HepG2 (cell line): ENCODE data around the gene TACC3. TPM values are rescaled to one million over a fixed set of nuclear protein-coding genes. Genes with fewer than 3 reads are reported as not detected.
A peak's percentile ranks its signal among the peaks of the same experiment; 100 is the strongest.

ENCODE experiments used
- AKAP8 ChIP-seq: sonication (generic); formaldehyde crosslinking; IDR thresholded peaks from 2 replicates; pipeline ENCODE4 v1.5.1; 2020; ENCODE audit warnings: mild to moderate bottlenecking, missing genetic modification reagents
- CREB1 ChIP-seq, 2 experiments: fragments of 450-650 bp in 1 of 2; IDR thresholded peaks; 2 replicates each; pipeline ENCODE4 v1.6.1; 2016 to 2017; ENCODE audit warnings: control low read depth in 1 of 2, mild to moderate bottlenecking in 1 of 2, missing compliant biosample characterization in 1 of 2, missing genetic modification characterization in 1 of 2
- CREBL2 ChIP-seq: sonication (generic); formaldehyde crosslinking; IDR thresholded peaks from 2 replicates; pipeline ENCODE4 v1.8.1; 2023; ENCODE audit warnings: missing genetic modification reagents, mild to moderate bottlenecking, borderline replicate concordance
- DMAP1 ChIP-seq: IDR thresholded peaks from 2 replicates; pipeline ENCODE4 v1.6.1; 2016
- GATAD1 ChIP-seq: IDR thresholded peaks from 2 replicates; pipeline ENCODE4 v1.6.1; 2016; ENCODE audit warnings: missing genetic modification reagents, missing compliant biosample characterization
- GMEB2 ChIP-seq: IDR thresholded peaks from 2 replicates; pipeline ENCODE4 v1.6.1; 2016; ENCODE audit warnings: missing biosample characterization, missing genetic modification reagents, low read depth
- KLF11 ChIP-seq: IDR thresholded peaks from 2 replicates; pipeline ENCODE4 v1.6.1; 2016; ENCODE audit warnings: missing compliant biosample characterization
- KLF15 ChIP-seq: sonication (generic); formaldehyde crosslinking; IDR thresholded peaks from 2 replicates; pipeline ENCODE4 v1.8.1; 2023; ENCODE audit warnings: borderline replicate concordance, mild to moderate bottlenecking, inconsistent platforms, missing genetic modification reagents, mixed read lengths
- KLF9 ChIP-seq: IDR thresholded peaks from 2 replicates; pipeline ENCODE4 v1.6.1; 2016; ENCODE audit warnings: low read depth
- MAZ ChIP-seq, 2 experiments: sonication (generic) in 1 of 2; formaldehyde crosslinking in 1 of 2; IDR thresholded peaks; 2 replicates each; pipeline versions ENCODE4 v1.5.0 to v1.6.1; 2012 to 2020; ENCODE audit warnings: low read depth in 2 of 2, mild to moderate bottlenecking in 2 of 2, borderline replicate concordance in 1 of 2, improper control_type of control experiment in 1 of 2, low read length in 1 of 2, missing genetic modification reagents in 1 of 2, moderate library complexity in 1 of 2
- NAIF1 ChIP-seq: sonication (generic); formaldehyde crosslinking; IDR thresholded peaks from 2 replicates; pipeline ENCODE4 v1.5.0; 2020; ENCODE audit warnings: mild to moderate bottlenecking, missing genetic modification reagents, borderline replicate concordance
- NFYC ChIP-seq: IDR thresholded peaks from 2 replicates; pipeline ENCODE4 v1.6.1; 2016; ENCODE audit warnings: missing genetic modification reagents, missing compliant biosample characterization
- NKX3-1 ChIP-seq: sonication (generic); formaldehyde crosslinking; IDR thresholded peaks from 2 replicates; pipeline ENCODE4 v1.5.0; 2020; ENCODE audit warnings: missing genetic modification reagents
- NR0B2 ChIP-seq: sonication (generic); formaldehyde crosslinking; IDR thresholded peaks from 2 replicates; pipeline ENCODE4 v1.4.0; 2020; ENCODE audit warnings: mild to moderate bottlenecking, missing genetic modification reagents
- PBX3 ChIP-seq: sonication (generic); formaldehyde crosslinking; IDR thresholded peaks from 2 replicates; pipeline ENCODE4 v1.8.1; 2023; ENCODE audit warnings: missing genetic modification reagents, inconsistent platforms, borderline replicate concordance
- RBM39 ChIP-seq: fragments of 200-400 bp; formaldehyde crosslinking; IDR thresholded peaks from one replicate; pipeline ENCODE4 v1.6.1; 2018; ENCODE audit warnings: antibody characterized with exemption, mild to moderate bottlenecking, low read depth, low read length; ENCODE audit not compliant: poor library complexity, severe bottlenecking
- SIN3B ChIP-seq: fragments of 150-350 bp; IDR thresholded peaks from 2 replicates; pipeline ENCODE4 v1.6.1; 2014; ENCODE audit warnings: low read length
- TEAD2 ChIP-seq: sonication (generic); formaldehyde crosslinking; IDR thresholded peaks from 2 replicates; pipeline ENCODE4 v1.9.0; 2021; ENCODE audit warnings: missing genetic modification reagents
- TERF1 ChIP-seq: sonication (generic); formaldehyde crosslinking; IDR thresholded peaks from 2 replicates; pipeline ENCODE4 v1.8.0; 2022; ENCODE audit warnings: mild to moderate bottlenecking, missing genetic modification reagents, moderate library complexity
- ZFX ChIP-seq: sonication (generic); formaldehyde crosslinking; IDR thresholded peaks from 2 replicates; pipeline ENCODE4 v1.4.0; 2020; ENCODE audit warnings: mild to moderate bottlenecking, low read depth, missing genetic modification reagents, moderate library complexity
- ZFYVE20 ChIP-seq: sonication (generic); formaldehyde crosslinking; IDR thresholded peaks from 2 replicates; pipeline ENCODE4 v1.8.0; 2023; ENCODE audit warnings: low read depth, mild to moderate bottlenecking, moderate library complexity, missing genetic modification reagents, borderline replicate concordance
- ZNF232 ChIP-seq: sonication (generic); formaldehyde crosslinking; IDR thresholded peaks from 2 replicates; pipeline ENCODE4 v1.4.0; 2020; ENCODE audit warnings: missing genetic modification reagents, borderline replicate concordance
- ZNF331 ChIP-seq: sonication (generic); formaldehyde crosslinking; IDR thresholded peaks from 2 replicates; pipeline ENCODE4 v1.4.0; 2020; ENCODE audit warnings: missing genetic modification reagents
- ZNF343 ChIP-seq: sonication (generic); formaldehyde crosslinking; IDR thresholded peaks from 2 replicates; pipeline ENCODE4 v1.4.0; 2020; ENCODE audit warnings: mild to moderate bottlenecking, missing genetic modification reagents
- ZNF619 ChIP-seq: sonication (generic); formaldehyde crosslinking; IDR thresholded peaks from 2 replicates; pipeline ENCODE4 v1.4.0; 2020; ENCODE audit warnings: mild to moderate bottlenecking, missing genetic modification reagents
- ZNF749 ChIP-seq: sonication (generic); formaldehyde crosslinking; IDR thresholded peaks from 2 replicates; pipeline ENCODE4 v1.8.0; 2022; ENCODE audit warnings: mild to moderate bottlenecking, missing genetic modification reagents, moderate library complexity, borderline replicate concordance
- ZNF776 ChIP-seq: sonication (generic); formaldehyde crosslinking; IDR thresholded peaks from 2 replicates; pipeline ENCODE4 v1.4.0; 2020; ENCODE audit warnings: mild to moderate bottlenecking, missing genetic modification reagents
- ZNF850 ChIP-seq: sonication (generic); formaldehyde crosslinking; conservative IDR thresholded peaks from 2 replicates; pipeline ENCODE4 v1.9.0; 2021; ENCODE audit warnings: mild to moderate bottlenecking, missing genetic modification reagents
- polyA plus RNA-seq, 8 experiments: library from polyadenylated mRNA; depleted of rRNA in 3 of 8; stranded (reverse) in 7 of 8; unstranded in 1 of 8; fragments of >200 nt; fragmentation: Illumina TruSeq in 4 of 8; extraction: Trizol in 4 of 8; gene quantifications; 2 replicates each; pipeline versions ENCODE4 v1.2.1 to v1.2.3, GENCODE V29; 2011 to 2016; ENCODE audit warnings: low read depth in 4 of 8, missing spikeins in 1 of 8, mixed read lengths in 1 of 8; ENCODE audit not compliant: insufficient read depth in 1 of 8
- total RNA-seq, 5 experiments: library from RNA; depleted of rRNA; stranded (reverse); fragments of >200 nt; fragmentation: Illumina TruSeq; extraction: Trizol; gene quantifications; 2 replicates each; pipeline ENCODE4 v1.2.3, GENCODE V29; 2016; ENCODE audit warnings: low read depth in 1 of 5

The TACC3 gene
- total and polyA plus RNA-seq, 2 of the 13 experiments (the other 11 are each of a cell fraction or from before 2014, with no cell fraction given), result 20.3 to 21.2 TPM

GRCh38 chr4:1759818-1760223, 38.5 kb downstream of the TACC3 start (continued):
- TF ChIP-seq NR0B2 (CRISPR knock-in tag) (peak; percentile 42; the same call in 1 of the 2 replicates), ZNF232 (CRISPR knock-in tag) (no peak), GMEB2 (CRISPR knock-in tag) (no peak), CREBL2 (no peak), KLF11 (CRISPR knock-in tag) (no peak), TEAD2 (CRISPR knock-in tag) (no peak), GATAD1 (CRISPR knock-in tag) (no peak), MAZ (IDR thresholded peaks at IDR 0.05; ENCODE audit: borderline replicate concordance, low read depth, low read length) (no peak), MAZ (CRISPR knock-in tag; IDR thresholded peaks at IDR 0.05; ENCODE audit: low read depth) (0 out of 2 replicates have a peak, but pooled peaks have one; percentile 36), ZNF776 (CRISPR knock-in tag) (no peak), AKAP8 (0 out of 2 replicates have a peak, but pooled peaks have one; percentile 54), NAIF1 (CRISPR knock-in tag) (no peak), ZNF619 (CRISPR knock-in tag) (no peak), TERF1 (CRISPR knock-in tag) (no peak), ZNF850 (CRISPR knock-in tag) (no peak), CREB1 (IDR thresholded peaks at IDR 0.05) (no peak), CREB1 (CRISPR knock-in tag; IDR thresholded peaks at IDR 0.05) (no peak), ZFX (CRISPR knock-in tag) (peak; percentile 61; the same call in 1 of the 2 replicates), ZFYVE20 (CRISPR knock-in tag) (no peak), NKX3-1 (no peak), ZNF343 (CRISPR knock-in tag) (no peak), RBM39 (peak; percentile 45), KLF9 (CRISPR knock-in tag) (no peak), SIN3B (no peak), ZNF749 (CRISPR knock-in tag) (no peak), DMAP1 (no peak), KLF15 (CRISPR knock-in tag) (peak; percentile 29; the same call in 1 of the 2 replicates), ZNF331 (no peak), NFYC (no peak), PBX3 (CRISPR knock-in tag) (no peak)
